ENCODE results near the gene KIF3A. TPM values are rescaled to one million over a fixed set of nuclear protein-coding genes. Genes with fewer than 3 reads are reported as not detected.

The KIF3A gene
- polyA plus RNA-seq, 1 donor from 2014 or later = 94.4 TPM

GRCh38 chr5:132754111-132754510, 16.8 kb upstream of the KIF3A start:
- TF ChIP-seq REST (IDR thresholded peaks at IDR 0.05; ENCODE audit: borderline replicate concordance) (no peak), CTCF (IDR thresholded peaks at IDR 0.05; ENCODE audit: poor library complexity, severe bottlenecking) (no peak), POLR2AphosphoS5 (IDR thresholded peaks at IDR 0.05) (no peak), RAD21 (conservative IDR thresholded peaks at IDR 0.05) (no peak), EZH2 (IDR thresholded peaks at IDR 0.05; ENCODE audit: borderline replicate concordance, insufficient read depth, low read length, poor library complexity, severe bottlenecking) (no peak), TAF1 (IDR thresholded peaks at IDR 0.05; ENCODE audit: low read depth) (no peak), EP300 (conservative IDR thresholded peaks at IDR 0.05; ENCODE audit: poor library complexity, severe bottlenecking) (no peak), SMC3 (conservative IDR thresholded peaks at IDR 0.05; ENCODE audit: poor library complexity) (no peak), MXI1 (conservative IDR thresholded peaks at IDR 0.05; ENCODE audit: poor library complexity, severe bottlenecking) (no peak)
- Histone ChIP-seq H3F3A (ENCODE audit: insufficient read depth, low read length, poor library complexity, severe bottlenecking) (no peaks in the 10 kb centered on the region), H3K4me3 (ENCODE audit: low read length) (no peak overlapping the region), H3K9me3 (ENCODE audit: low read length) (no peaks in the 10 kb centered on the region), H4K20me1 (ENCODE audit: insufficient read depth) (no peaks in the 10 kb centered on the region), H3K9me2 (ENCODE audit: insufficient read depth, low read length) (no peaks in the 10 kb centered on the region), H3K4me2 (ENCODE audit: low read length) (no peak overlapping the region), H3K27me3 (ENCODE audit: insufficient read depth, low read depth, low read length) (peaks cover 3% of the 10 kb centered on the region), H3K27ac (ENCODE audit: low read length) (no peak overlapping the region), H3K79me2 (replicated peaks; ENCODE audit: insufficient read depth, low read length) (no peaks in the 10 kb centered on the region), H3K9ac (ENCODE audit: low read length) (no peak overlapping the region), H3K36me3 (ENCODE audit: insufficient read depth, low read length) (no peaks in the 10 kb centered on the region), H2AFZ (ENCODE audit: low read depth, low read length) (no peak overlapping the region)

- peaks cover 9% of the 10 kb centered on the region for H3K27me3 ChIP-seq (ENCODE audit: insufficient read depth, low read depth, low read length)
- no peaks in the 10 kb centered on the region for H3K9me2 ChIP-seq (ENCODE audit: insufficient read depth, low read length)
- no peak overlapping the region for H2AFZ ChIP-seq (ENCODE audit: low read depth, low read length)
- H3F3A ChIP-seq (ENCODE audit: insufficient read depth, low read length, poor library complexity, severe bottlenecking) = no peaks in the 10 kb centered on the region
- H3K27ac ChIP-seq (ENCODE audit: low read length) = no peak overlapping the region
- no peaks in the 10 kb centered on the region for H4K20me1 ChIP-seq (ENCODE audit: insufficient read depth)
- H3K9ac ChIP-seq (ENCODE audit: low read length) = no peak overlapping the region
- H3K4me2 ChIP-seq (ENCODE audit: low read length) = no peak overlapping the region
- TF ChIP-seq MXI1 (conservative IDR thresholded peaks at IDR 0.05; ENCODE audit: poor library complexity, severe bottlenecking) (no peak), REST (IDR thresholded peaks at IDR 0.05; ENCODE audit: borderline replicate concordance) (no peak), RAD21 (conservative IDR thresholded peaks at IDR 0.05) (no peak), SMC3 (conservative IDR thresholded peaks at IDR 0.05; ENCODE audit: poor library complexity) (no peak), EP300 (conservative IDR thresholded peaks at IDR 0.05; ENCODE audit: poor library complexity, severe bottlenecking) (no peak), TAF1 (IDR thresholded peaks at IDR 0.05; ENCODE audit: low read depth) (no peak), POLR2AphosphoS5 (IDR thresholded peaks at IDR 0.05) (no peak), EZH2 (IDR thresholded peaks at IDR 0.05; ENCODE audit: borderline replicate concordance, insufficient read depth, low read length, poor library complexity, severe bottlenecking) (no peak), CTCF (IDR thresholded peaks at IDR 0.05; ENCODE audit: poor library complexity, severe bottlenecking) (no peak)
- no peak overlapping the region for H3K4me3 ChIP-seq (ENCODE audit: low read length)
- no peaks in the 10 kb centered on the region for H3K9me3 ChIP-seq (ENCODE audit: low read length)
- no peaks in the 10 kb centered on the region for H3K36me3 ChIP-seq (ENCODE audit: insufficient read depth, low read length)
- no peaks in the 10 kb centered on the region for H3K79me2 ChIP-seq (replicated peaks; ENCODE audit: insufficient read depth, low read length)
These were observed 16.0 kb upstream of the KIF3A start for GRCh38 chr5:132753135-132753987.

Data from neural cell (in vitro differentiated cells).